ENCODE measurements around the gene KRTAP22-1.

DNA sequence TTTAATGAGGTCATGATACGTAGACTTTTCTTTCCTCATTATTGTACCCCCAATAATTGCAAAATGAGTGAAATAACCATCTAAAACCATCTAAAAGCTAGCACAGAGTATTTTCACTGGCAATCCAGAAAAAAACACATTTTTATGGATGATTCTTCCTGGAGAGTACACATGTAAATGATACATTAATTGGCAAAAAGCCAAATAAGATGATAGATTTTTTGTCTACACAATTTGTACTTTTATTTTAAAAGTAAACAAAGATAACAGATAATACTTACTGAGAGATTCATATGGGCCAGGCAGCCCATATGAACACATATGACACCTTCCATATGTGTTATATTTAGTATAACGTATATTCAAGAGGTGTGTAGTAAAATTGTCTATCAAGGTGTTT lies 37.3 kb upstream of the KRTAP22-1 start:
- TF ChIP-seq, protein P1, sequence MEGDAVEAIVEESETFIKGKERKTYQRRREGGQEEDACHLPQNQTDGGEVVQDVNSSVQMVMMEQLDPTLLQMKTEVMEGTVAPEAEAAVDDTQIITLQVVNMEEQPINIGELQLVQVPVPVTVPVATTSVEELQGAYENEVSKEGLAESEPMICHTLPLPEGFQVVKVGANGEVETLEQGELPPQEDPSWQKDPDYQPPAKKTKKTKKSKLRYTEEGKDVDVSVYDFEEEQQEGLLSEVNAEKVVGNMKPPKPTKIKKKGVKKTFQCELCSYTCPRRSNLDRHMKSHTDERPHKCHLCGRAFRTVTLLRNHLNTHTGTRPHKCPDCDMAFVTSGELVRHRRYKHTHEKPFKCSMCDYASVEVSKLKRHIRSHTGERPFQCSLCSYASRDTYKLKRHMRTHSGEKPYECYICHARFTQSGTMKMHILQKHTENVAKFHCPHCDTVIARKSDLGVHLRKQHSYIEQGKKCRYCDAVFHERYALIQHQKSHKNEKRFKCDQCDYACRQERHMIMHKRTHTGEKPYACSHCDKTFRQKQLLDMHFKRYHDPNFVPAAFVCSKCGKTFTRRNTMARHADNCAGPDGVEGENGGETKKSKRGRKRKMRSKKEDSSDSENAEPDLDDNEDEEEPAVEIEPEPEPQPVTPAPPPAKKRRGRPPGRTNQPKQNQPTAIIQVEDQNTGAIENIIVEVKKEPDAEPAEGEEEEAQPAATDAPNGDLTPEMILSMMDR (conservative IDR thresholded peaks at IDR 0.05), result no peak
- no peak for TF ChIP-seq ZFX (IDR thresholded peaks at IDR 0.05)
